Measurements from ENCODE around the gene ZYX. TPM values are rescaled to one million over a fixed set of nuclear protein-coding genes. Genes with fewer than 3 reads are reported as not detected.

The ZYX gene
- total RNA-seq, 1 experiment from 2014 or later = 237 TPM

DNA sequence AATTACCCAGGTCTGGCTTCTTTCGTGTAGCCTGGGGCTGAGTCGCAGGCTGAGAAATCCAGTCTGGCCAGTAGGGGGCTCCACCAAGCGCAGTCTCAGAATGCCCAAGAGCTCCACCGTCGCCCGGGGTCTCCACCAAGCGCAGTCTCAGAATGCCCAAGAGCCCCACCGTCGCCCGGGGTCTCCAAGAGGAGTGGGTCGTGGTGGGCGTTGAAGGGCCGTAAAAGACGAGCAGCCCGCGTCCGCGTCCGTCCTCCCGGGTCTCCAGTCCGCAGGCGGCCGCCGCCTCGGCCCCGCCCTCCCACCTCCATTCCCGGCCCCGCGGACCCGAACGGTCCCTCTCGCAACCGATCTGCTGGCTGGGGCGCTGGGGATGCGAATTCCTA is 892 bp upstream of the ZYX start:
- Histone ChIP-seq H3K4me2 (ENCODE audit: insufficient read depth, insufficient read length, low read length) (peak overlapping the region; percentile 57), H3K23ac (ENCODE audit: insufficient read length, low read depth, low read length) (no peak overlapping the region), H4K8ac (replicated peaks; ENCODE audit: insufficient read length, low read depth, low read length) (no peak overlapping the region), H3K79me2 (ENCODE audit: insufficient read depth, low read length) (peaks cover 16% of the 10 kb centered on the region; the same call in 1 of the 2 replicates), H2BK12ac (ENCODE audit: insufficient read length, low read depth, low read length) (no peak overlapping the region), H2AFZ (ENCODE audit: low read length) (no peak overlapping the region), H3K9me3 (ENCODE audit: control insufficient read depth, low read depth, low read length) (no peaks in the 10 kb centered on the region), H3K56ac (ENCODE audit: insufficient read length, low read depth, low read length) (no peak overlapping the region), H3K4me1 (ENCODE audit: insufficient read depth, low read length) (peaks cover 5% of the 10 kb centered on the region; the same call in 1 of the 2 replicates), H2BK120ac (ENCODE audit: low read depth, low read length, poor library complexity, severe bottlenecking) (peak overlapping the region; percentile 54), H2BK20ac (ENCODE audit: low read depth, low read length, poor library complexity, severe bottlenecking) (no peak overlapping the region), H4K91ac (ENCODE audit: insufficient read length, low read depth, low read length) (peak overlapping the region; percentile 60), H3K27ac (ENCODE audit: insufficient read length, low read depth, low read length) (peak overlapping the region; percentile 3), H2BK15ac (ENCODE audit: low read depth, low read length) (no peak overlapping the region), H3K18ac (ENCODE audit: insufficient read length, low read depth, low read length) (peak overlapping the region; percentile 97), H3K9ac (ENCODE audit: extremely low read depth, insufficient read length, low read length) (peak overlapping the region; percentile 82), H3K79me1 (ENCODE audit: insufficient read depth, low read depth, low read length, poor library complexity, severe bottlenecking) (peaks cover 5% of the 10 kb centered on the region), H2AK5ac (ENCODE audit: insufficient read length, low read length) (no peak overlapping the region), H2BK5ac (ENCODE audit: insufficient read length, low read length) (no peak overlapping the region), H3K27me3 (ENCODE audit: insufficient read depth, low read length) (0 out of 2 replicates have a peak, but pooled peaks cover 2% of the 10 kb centered on the region), H3K23me2 (ENCODE audit: insufficient read length, low read depth, low read length, poor library complexity, severe bottlenecking) (peaks cover 14% of the 10 kb centered on the region), H3T11ph (ENCODE audit: low read length) (no peak overlapping the region), H4K5ac (ENCODE audit: insufficient read length, low read depth, low read length) (no peak overlapping the region), H3K4ac (ENCODE audit: low read depth, low read length) (peak overlapping the region; percentile 80; the same call in 1 of the 2 replicates), H3K14ac (ENCODE audit: insufficient read depth, low read length) (peak overlapping the region; percentile 96), H4K20me1 (ENCODE audit: control insufficient read depth, insufficient read depth, insufficient read length) (peaks cover under 1% of the 10 kb centered on the region)
- H3K4me1 Mint-ChIP-seq = peaks cover 24 to 27% of the 10 kb centered on the region in 2 experiments
- no peaks in the 10 kb centered on the region for H3K27me3 Mint-ChIP-seq (ENCODE audit: low read depth)
- no peaks in the 10 kb centered on the region for H3K9me3 Mint-ChIP-seq
- DNase-seq = peak; percentile 87
- peak overlapping the region in 1 of 3 experiments; percentile 73; a peak in 1 of 7 replicates for H3K27ac Mint-ChIP-seq
- H3K4me3 Mint-ChIP-seq = peak overlapping the region; percentile 76 to 79; a peak in 4 of 5 replicates
- TF ChIP-seq, protein P1, sequence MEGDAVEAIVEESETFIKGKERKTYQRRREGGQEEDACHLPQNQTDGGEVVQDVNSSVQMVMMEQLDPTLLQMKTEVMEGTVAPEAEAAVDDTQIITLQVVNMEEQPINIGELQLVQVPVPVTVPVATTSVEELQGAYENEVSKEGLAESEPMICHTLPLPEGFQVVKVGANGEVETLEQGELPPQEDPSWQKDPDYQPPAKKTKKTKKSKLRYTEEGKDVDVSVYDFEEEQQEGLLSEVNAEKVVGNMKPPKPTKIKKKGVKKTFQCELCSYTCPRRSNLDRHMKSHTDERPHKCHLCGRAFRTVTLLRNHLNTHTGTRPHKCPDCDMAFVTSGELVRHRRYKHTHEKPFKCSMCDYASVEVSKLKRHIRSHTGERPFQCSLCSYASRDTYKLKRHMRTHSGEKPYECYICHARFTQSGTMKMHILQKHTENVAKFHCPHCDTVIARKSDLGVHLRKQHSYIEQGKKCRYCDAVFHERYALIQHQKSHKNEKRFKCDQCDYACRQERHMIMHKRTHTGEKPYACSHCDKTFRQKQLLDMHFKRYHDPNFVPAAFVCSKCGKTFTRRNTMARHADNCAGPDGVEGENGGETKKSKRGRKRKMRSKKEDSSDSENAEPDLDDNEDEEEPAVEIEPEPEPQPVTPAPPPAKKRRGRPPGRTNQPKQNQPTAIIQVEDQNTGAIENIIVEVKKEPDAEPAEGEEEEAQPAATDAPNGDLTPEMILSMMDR (conservative IDR thresholded peaks at IDR 0.05) = peak; percentile 89
- no CpG with 5 or more reads among the region's 35 CpGs for WGBS (ENCODE audit: extremely low coverage, insufficient read length, low lambda C conversion rate)
- H3K36me3 Mint-ChIP-seq (ENCODE audit: insufficient read depth in 1 of 3, low read depth in 3 of 3) = peaks cover 5 to 9% (median 7%) of the 10 kb centered on the region in 3 experiments; a peak in 4 of 7 replicates
